RWPE1 (cell line): ENCODE data around the gene CACNA1I.

Experiments
- CTCF ChIA-PET: fragments of 350-600 bp; sonication (Branson Sonifier 250); formaldehyde crosslinking; extraction: SDS; loops from one replicate; lab custom pipeline; 2021; lab: Yijun Ruan, JAX
- POLR2A ChIA-PET: fragments of 400-600 bp; formaldehyde crosslinking; extraction: SDS; loops from one replicate; lab custom pipeline; 2020; ENCODE audit warnings: antibody characterized with exemption; ENCODE audit not compliant: low non-redundant PET; lab: Yijun Ruan, JAX
- DNase-seq: peaks from one replicate; pipeline ENCODE4 v3.0.0; 2012; ENCODE audit warnings: low spot score
- H3K27ac ChIP-seq: fragments of 450-650 bp; 2 replicates; pipeline ENCODE4 v1.5.1; 2017
- CTCF ChIP-seq: fragments of 450-650 bp; conservative IDR thresholded peaks from 2 replicates; pipeline ENCODE4 v1.5.1; 2017; ENCODE audit warnings: low read depth, mild to moderate bottlenecking

CACNA1I gene

GRCh38 chr22:39723899-39724351 is 153.4 kb downstream of the CACNA1I start:
- peak; percentile 25 for DNase-seq
- no peak for TF ChIP-seq CTCF
- ChIA-PET POLR2A (no interaction called here), CTCF (no interaction called here)
- H3K27ac ChIP-seq = no peak overlapping the region

GRCh38 chr22:39724390-39724789 is 153.8 kb downstream of the CACNA1I start:
- DNase-seq = no peak
- TF ChIP-seq CTCF = no peak
- no peak overlapping the region for H3K27ac ChIP-seq
- ChIA-PET CTCF (no interaction called here), POLR2A (no interaction called here)

GRCh38 chr22:39724857-39725256 is 154.3 kb downstream of the CACNA1I start:
- TF ChIP-seq CTCF = no peak
- no peak overlapping the region for H3K27ac ChIP-seq
- CTCF ChIA-PET = interaction anchor here (0.6 kb wide), 1 partner anchor 19 kb away, joined by 3 read pairs; no protein-coding TSS in a partner anchor
- no peak for DNase-seq
- POLR2A ChIA-PET = no interaction called here

GRCh38 chr22:39725351-39726035 is 154.9 kb downstream of the CACNA1I start:
- DNase-seq = no peak
- ChIA-PET CTCF (interaction anchor here (0.6 kb wide), 1 partner anchor 19 kb away, joined by 3 read pairs; no protein-coding TSS in a partner anchor), POLR2A (no interaction called here)
- no peak overlapping the region for H3K27ac ChIP-seq
- no peak for TF ChIP-seq CTCF

GRCh38 chr22:39727541-39727940 is 157.0 kb downstream of the CACNA1I start:
- DNase-seq = peak; percentile 17
- POLR2A ChIA-PET = no interaction called here
- H3K27ac ChIP-seq = no peak overlapping the region
- TF ChIP-seq CTCF = no peak
- CTCF ChIA-PET = no interaction called here

- POLR2A ChIA-PET = no interaction called here
- H3K27ac ChIP-seq = no peak overlapping the region
- DNase-seq = no peak
- no peak for TF ChIP-seq CTCF
- CTCF ChIA-PET = no interaction called here
Measured at GRCh38 chr22:39728236-39728860, 157.8 kb downstream of the CACNA1I start.
